ENCODE results near the gene TLR2. TPM values are rescaled to one million over a fixed set of nuclear protein-coding genes. Genes with fewer than 3 reads are reported as not detected.
A peak's percentile ranks its signal among the peaks of the same experiment; 100 is the strongest.

Gene TLR2
- total RNA-seq, 2 donors from 2014 or later: 1.1 to 1.6 TPM

GRCh38 chr4:153747406-153747955 lies 63.4 kb downstream of the TLR2 start:
- DNase-seq (ENCODE audit: low spot score in 2 of 2) (no peak), ATAC-seq (no peak)
- no peaks in the 10 kb centered on the region for H3K9me3 Mint-ChIP-seq
- no peaks in the 10 kb centered on the region for H3K36me3 Mint-ChIP-seq
- H3K27ac Mint-ChIP-seq: no peak overlapping the region

DNA sequence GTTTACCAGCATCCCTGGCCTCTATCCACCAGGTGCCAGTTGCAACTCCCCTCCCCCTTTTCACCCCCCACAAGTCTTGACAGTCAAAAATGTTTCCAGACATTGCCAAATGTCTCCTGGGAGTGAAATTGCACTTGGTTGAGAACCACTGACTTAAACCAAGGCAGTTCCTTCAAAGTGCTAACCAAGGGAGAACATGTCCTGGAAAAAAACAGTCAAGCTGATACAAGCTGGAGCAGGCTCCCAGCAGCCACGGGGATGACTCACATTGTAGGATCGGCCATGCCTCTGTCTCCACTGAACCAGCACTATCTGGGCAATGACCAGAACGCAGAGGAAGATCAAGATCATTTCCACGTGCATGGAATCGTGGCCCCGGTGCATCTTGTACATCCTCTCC lies 64.3 kb downstream of the TLR2 start:
- Mint-ChIP-seq H3K9me3 (no peaks in the 10 kb centered on the region), H3K36me3 (no peaks in the 10 kb centered on the region), H3K27ac (no peak overlapping the region)
- ATAC-seq: no peak
- DNase-seq (ENCODE audit: low spot score in 2 of 2): no peak

- ATAC-seq (peak; percentile 86 to 92), DNase-seq (ENCODE audit: low spot score in 2 of 2) (peak in 1 of 2 donors; percentile 82)
- no peaks in the 10 kb centered on the region for H3K36me3 Mint-ChIP-seq
- H3K27ac Mint-ChIP-seq: no peak overlapping the region
- H3K9me3 Mint-ChIP-seq: peaks cover 0 to 5% of the 10 kb centered on the region in 2 donors
Measured at GRCh38 chr4:153750197-153750817, 66.2 kb downstream of the TLR2 start.

DNA sequence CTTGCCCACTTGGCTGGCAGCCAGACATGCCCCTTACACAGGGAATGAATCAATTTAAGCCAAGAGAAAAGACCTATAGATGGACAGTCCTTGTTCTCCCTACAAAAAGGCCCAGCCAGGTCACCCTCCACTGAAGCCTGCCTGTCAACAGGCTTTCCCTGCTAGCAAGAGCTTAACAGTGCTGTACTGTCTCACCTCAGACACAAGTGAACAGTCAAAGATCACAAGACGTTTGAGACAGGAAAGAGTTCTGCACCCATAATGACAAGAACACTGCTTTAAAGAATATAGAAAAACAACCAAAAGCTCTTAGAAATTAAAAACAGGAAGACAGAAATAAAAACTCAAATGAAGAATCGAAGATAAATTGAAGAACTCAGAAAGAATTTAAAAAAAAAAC lies 71.1 kb downstream of the TLR2 start:
- DNase-seq (ENCODE audit: low spot score in 2 of 2) (no peak), ATAC-seq (no peak)
- H3K27ac Mint-ChIP-seq: peak overlapping the region in 1 of 2 donors; percentile 80
- H3K9me3 Mint-ChIP-seq: peaks cover 0 to 5% of the 10 kb centered on the region in 2 donors
- H3K36me3 Mint-ChIP-seq: no peaks in the 10 kb centered on the region

Other genes with a start within 250 kb of the TLR2 start
- 10 to 100 TPM; 44.8 to 47.7 TPM for gene TMEM131L, start 217.9 kb upstream of the TLR2 start, total RNA-seq
- 1 to 10 TPM in 1 of 2 donors, under 1 TPM in 1; 0.91 to 1.1 TPM for gene RNF175, start 75.7 kb downstream of the TLR2 start, total RNA-seq
- gene SFRP2, start 104.8 kb downstream of the TLR2 start, total RNA-seq: not detected

All from activated naive CD4-positive, alpha-beta T cell treated with anti-CD3 and anti-CD28 coated beads, Interleukin-2, amount 50 U/mL, for 72 hours (primary cell).